Hematopoietic multipotent progenitor cell (in vitro differentiated cells): ENCODE measurements around the gene SLC45A1. TPM values are rescaled to one million over a fixed set of nuclear protein-coding genes. Genes with fewer than 3 reads are reported as not detected.
"Not testable (repeated sequence)": the region's sequence is repeated elsewhere in the genome, so short reads cannot be mapped to it uniquely, and the experiment has no call there.

Experiments used
- DNase-seq, 3 donors: peaks; one replicate each; pipeline ENCODE4 v3.0.0-alpha.2; 2011 to 2015; ENCODE audit warnings: low read depth in 2 of 3, low spot score in 2 of 3
- total RNA-seq: library from RNA; depleted of rRNA; stranded (reverse); fragments of >200 nt; gene quantifications from one replicate; pipeline ENCODE4 v1.2.3, GENCODE V29; 2012

SLC45A1 gene
- total RNA-seq, 1 donor, result 0.27 TPM

GRCh38 chr1:8364528-8365442 lies 46.9 kb downstream of the SLC45A1 start:
- DNase-seq, result no peak

DNA sequence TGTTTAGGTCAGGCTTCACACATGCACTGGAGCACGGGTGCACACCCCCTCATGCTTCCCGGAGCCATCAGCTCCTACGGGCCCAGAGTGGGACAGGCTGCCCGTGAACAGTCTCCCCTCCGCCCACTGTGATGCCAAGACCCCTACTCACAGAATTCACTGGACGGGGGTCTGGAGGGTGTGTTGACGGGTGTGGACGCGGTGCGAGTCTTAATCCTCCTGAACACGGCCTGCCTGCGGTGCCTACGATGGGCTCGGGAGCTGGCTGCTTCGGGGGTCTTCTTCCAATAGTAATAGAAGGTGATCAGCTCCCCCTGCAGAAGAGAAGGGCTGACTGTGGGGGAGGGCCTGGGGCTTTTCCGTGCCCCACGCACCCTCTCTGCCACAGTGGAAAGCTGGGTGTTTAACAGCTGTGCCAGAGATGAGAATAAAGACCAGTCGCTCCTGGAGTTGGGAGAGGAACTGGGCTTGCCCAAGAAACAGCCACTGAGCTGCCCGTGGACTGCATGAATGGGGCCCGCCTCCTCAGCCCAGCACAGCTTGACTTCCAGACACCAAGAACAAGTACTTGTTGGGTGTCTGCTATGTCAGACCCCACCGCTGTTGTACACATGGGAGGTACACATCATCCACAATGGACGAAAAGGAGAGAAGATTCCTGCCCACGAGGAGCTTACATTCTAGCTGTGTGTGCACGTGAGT lies 47.9 kb downstream of the SLC45A1 start:
- no peak for DNase-seq

DNA sequence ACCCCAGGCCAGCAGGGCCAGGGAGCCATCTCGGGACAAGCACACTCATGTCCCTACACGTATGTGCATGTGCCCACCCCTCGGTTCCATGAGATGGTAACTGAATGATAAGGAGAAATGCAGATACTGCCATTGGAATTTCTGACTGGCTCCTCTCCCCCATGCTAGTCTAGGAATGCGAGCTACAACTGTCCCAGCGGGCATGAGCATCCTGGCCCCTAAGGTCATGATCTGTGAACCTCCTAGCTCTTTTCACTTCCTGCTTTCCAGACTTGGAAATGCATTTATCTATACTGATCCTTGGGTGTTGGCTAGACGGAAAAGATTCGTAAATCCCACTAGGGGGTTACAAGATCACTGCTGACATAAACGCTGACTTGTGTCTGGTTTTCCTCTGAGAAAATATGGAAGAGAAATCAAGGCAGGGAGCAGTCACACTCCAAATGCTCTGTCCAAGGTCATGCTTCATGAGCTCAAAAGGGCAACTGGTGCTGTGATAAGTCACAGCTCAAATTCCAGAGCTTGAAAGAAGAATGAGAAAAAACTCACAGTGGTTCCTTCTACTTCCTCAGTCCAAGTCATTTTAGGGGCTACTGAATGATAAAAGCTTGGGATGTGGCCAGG lies 49.8 kb downstream of the SLC45A1 start:
- no peak for DNase-seq

DNA sequence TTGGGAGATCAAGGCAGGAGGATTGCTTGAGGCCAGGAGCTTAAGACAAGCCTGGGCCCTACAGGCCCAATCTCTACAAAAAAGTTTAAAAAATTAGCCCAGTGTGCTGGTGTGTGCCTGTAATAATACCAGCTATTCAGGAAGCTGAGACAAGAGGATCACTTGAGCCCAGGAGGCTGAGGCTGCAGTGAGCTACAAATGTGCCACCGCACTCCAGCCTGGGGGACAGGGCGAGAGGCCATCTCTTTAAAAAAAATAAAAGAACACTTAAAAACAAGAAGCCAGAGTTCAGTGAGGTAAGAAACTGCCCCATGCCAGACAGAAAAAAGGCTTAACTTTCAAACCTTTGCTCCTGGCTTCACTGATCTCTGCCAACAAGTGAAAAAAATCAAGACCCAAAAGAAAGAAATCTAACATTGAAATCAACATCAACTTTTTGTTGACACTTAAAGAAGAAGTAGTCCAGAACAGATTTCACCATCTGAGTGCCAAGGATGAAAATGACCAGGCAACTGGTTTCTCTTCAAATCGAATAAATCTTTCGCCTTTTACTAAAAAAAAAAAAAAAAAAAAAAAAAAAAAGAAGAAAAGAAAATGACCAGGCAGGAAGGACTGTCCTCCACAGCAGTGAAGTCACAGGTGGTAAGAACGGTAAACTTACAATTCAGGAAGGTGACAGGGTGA lies 51.2 kb downstream of the SLC45A1 start:
- no peak for DNase-seq

- no peak for DNase-seq
Observed at GRCh38 chr1:8370046-8370881, 52.4 kb downstream of the SLC45A1 start.

DNA sequence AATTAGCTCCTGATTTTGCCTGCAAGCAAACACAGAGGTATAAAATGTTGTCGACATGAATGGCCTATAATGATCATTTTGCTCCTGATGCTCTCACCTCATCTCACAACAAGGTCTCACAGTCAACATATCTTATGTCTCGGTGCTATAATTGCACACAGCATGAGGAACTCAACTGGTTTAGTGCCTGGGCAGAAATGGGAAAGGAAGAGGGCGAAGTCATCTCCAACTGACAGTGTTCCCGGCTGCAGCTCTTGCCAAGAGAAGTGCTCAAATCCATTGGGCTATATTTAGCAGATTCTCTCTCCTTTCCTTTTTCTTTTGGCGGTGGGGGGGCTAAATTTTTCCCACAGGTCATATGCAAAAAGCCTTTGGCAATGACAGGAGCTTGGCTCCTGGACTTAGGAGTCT lies 53.0 kb downstream of the SLC45A1 start:
- DNase-seq, result no peak

GRCh38 chr1:8371372-8371991 lies 53.6 kb downstream of the SLC45A1 start:
- no peak for DNase-seq

GRCh38 chr1:8373125-8373524 lies 55.2 kb downstream of the SLC45A1 start:
- DNase-seq, result no peak

DNA sequence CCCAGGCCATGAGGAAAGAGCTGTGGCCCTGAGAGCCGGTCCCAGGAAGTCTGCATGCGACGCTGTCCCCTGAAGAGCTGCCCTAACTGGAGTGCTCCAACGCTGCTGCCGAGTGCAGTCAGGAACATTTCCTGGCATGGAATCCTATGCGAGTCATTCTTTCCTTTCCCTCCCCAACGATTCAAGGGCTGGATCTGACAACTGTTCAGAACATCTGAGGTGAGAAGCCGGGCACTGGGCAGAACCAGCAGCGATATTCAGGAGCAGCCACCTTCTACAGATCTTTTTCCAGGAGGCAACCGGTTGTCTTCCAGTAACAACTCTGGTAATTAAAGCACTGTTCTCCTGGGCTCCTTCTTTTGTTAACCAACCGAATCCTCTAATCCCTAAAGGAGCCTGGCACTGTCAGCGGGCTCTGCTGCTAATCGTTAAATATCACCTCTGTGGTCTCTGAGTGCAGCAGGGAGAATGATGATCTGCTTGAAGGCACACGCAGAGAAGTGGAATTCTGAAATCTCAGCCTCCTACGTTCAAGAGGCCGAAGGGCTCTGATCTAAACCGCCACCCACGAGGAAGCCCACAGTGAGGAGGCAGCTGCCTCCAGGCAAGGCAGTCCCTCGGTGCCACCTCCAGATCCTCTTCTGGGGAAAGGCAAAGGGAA lies 55.8 kb downstream of the SLC45A1 start:
- no peak for DNase-seq

DNA sequence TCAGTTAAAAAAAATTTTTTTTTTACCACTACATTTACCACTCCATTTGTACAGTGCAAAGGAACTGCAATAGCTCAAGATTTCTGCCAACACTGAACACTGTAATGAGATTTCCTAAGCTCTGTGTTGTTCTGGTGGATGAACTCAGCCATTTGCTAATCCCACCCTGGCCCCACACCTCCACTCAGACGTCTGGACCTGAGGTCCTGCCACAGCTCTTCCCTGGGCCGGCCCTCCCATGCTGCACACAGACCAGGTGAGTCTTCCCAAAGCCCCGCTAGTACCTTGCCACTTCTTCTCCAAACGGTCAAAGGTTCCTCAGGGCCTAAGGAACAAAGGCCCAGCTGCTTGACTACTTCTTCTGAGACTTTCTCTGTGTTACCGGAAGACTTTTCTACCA lies 56.4 kb downstream of the SLC45A1 start:
- no peak for DNase-seq

DNA sequence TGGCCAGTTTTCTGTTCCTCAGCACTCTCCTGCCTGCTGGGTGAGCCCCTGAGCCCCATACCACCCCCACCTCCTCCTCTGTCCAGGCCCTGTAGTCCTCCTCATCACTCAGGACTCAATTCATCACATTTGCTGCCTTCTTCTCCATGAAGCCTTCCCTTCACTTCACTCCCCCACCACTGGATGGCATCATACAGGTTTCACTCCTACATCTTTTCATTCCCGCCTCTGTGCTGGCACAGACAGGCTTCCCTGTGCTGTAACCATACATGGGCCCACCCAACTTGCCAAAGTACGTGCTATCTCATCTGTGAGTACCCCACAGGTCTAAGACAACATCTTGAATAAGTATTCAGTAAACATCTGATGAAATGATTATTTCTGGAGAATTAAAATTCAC lies 56.9 kb downstream of the SLC45A1 start:
- peak in 2 of 3 donors; percentile 36 to 37 for DNase-seq

GRCh38 chr1:8376358-8376840 lies 58.5 kb downstream of the SLC45A1 start:
- DNase-seq, result no peak

DNA sequence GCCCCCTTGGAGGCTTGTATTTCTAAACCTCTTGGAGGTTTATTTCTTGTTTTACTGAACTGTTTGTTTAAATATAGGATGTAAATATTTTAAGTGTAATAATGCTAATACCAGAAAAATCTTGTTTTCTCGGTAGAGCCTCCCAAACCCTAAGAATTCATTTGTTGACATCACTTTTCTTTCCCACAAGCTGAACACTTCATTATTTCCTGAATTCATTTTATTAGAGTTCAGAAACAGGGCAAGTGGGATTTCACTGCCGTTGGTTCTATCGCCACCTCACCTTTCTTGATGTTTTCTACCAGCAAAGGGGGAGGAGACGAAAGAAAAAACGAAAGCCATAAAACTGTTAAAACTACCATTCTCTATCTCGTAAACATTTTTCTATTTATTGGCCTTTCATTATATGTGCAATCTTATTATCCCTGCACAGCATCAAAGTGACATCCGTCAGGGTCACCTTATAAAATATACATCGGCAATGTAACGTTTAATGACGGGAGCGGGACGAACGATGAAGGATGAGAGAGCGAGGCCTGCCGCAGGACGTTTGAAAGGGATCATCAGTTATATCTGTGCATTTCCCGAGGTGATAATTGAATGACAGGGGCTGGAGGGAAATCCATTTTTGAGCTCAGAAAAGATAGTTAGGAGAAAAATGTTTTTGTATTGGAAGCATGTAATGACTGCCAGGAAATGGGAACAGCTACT lies 59.5 kb downstream of the SLC45A1 start:
- DNase-seq, result no peak

DNA sequence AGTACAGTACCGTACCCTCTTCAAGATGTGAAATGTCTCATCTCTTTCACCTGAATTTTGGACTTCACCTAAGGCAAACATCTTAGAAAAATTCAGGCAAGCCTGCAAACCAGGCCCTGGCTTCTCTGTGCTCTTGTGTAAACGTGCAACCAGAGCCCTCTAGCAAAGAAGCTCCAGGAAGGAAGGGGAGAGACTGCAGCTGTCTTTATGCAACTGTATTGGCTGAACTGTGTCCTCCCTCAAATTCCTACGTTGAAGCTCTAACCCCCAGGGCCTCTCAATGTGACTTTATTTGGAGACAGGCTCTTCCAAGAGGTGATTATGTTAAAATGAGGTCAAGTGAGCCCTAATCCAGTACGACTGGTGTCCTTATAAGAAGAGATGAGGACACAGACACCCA lies 60.3 kb downstream of the SLC45A1 start:
- no peak for DNase-seq

DNA sequence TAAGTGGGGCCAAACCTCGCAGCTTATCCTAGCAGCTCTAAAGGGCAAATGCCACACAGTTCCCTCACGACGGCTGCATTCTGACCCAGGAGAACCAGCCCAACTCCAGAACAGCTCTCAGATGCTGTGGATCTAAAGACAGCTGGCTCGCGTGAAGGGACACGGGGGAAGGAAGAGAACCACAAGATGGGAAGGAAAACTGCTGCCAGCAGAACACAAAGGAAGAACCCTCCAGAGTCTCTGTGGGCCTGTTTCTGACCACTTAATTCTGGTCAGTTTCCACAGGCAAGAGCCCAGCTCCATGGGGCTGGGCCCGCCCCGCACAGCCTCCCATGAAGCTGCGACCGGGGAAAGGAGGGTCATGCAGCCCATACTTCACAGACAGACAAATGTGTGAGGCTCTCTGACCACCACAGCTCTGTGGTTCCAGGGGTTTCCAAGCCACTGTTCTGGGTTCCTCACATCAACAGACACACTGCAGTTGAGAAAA lies 61.1 kb downstream of the SLC45A1 start:
- no peak for DNase-seq

- DNase-seq, result no peak
Observed at GRCh38 chr1:8379513-8380186, 61.7 kb downstream of the SLC45A1 start.

GRCh38 chr1:8380310-8380709 lies 62.4 kb downstream of the SLC45A1 start:
- not testable (repeated sequence) for DNase-seq

DNA sequence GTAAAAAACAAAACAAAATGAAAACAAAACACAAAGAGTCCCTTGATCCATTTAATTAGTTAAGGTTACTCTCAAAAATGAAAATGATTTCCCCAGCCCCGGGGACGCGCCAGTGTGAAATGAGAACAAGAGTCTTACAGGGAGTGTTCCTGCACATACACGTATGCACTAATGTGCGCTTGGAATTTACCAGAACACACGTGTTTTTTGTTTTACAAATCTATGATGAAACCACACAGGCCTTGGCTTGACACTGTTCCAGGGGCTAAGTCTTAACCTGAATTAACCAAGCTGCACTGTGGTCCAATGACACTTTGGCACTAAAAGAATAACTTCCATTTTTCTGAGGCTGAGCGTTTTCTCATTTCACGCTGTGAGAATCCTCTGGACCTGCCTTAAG lies 63.7 kb downstream of the SLC45A1 start:
- DNase-seq, result no peak
